ENCODE measurements around the gene CD164L2. TPM values are rescaled to one million over a fixed set of nuclear protein-coding genes. Genes with fewer than 3 reads are reported as not detected.

Gene CD164L2
- total and polyA plus RNA-seq, 2 experiments from 2014 or later, result 2.0 to 2.8 TPM

GRCh38 chr1:27405074-27405473 is 21.9 kb upstream of the CD164L2 start:
- ATAC-seq (peak; percentile 69), DNase-seq (ENCODE audit: low spot score) (peak; percentile 76)
- Histone ChIP-seq H3K9me2 (ENCODE audit: insufficient read depth) (no peaks in the 10 kb centered on the region), H2AFZ (no peak overlapping the region), H3K4me3 (no peak overlapping the region; the same call in 1 of the 2 replicates), H3K27me3 (ENCODE audit: insufficient read depth) (no peaks in the 10 kb centered on the region), H3K4me1 (ENCODE audit: insufficient read depth) (peaks cover 39% of the 10 kb centered on the region), H3F3A (replicated peaks; ENCODE audit: low read depth) (peaks cover 20% of the 10 kb centered on the region), H3K4me2 (peak overlapping the region; percentile 38), H3K79me2 (replicated peaks; ENCODE audit: insufficient read depth) (no peaks in the 10 kb centered on the region), H3K27ac (ENCODE audit: low read depth) (peak overlapping the region; percentile 88), H3K36me3 (ENCODE audit: insufficient read depth) (no peaks in the 10 kb centered on the region), H4K20me1 (replicated peaks; ENCODE audit: insufficient read depth) (no peaks in the 10 kb centered on the region)
- H3K27me3 Mint-ChIP-seq (ENCODE audit: insufficient read depth, low read depth, poor library complexity), result peaks cover 13% of the 10 kb centered on the region
- H3K9me3 Mint-ChIP-seq, result no peaks in the 10 kb centered on the region
- H3K36me3 Mint-ChIP-seq (ENCODE audit: low read depth), result peaks cover 30% of the 10 kb centered on the region
- TF ChIP-seq JUNB (IDR thresholded peaks at IDR 0.05; ENCODE audit: unreplicated experiment), result no peak
- 0 out of 4 replicates have a peak, but pooled peaks of 1 of the 2 experiments have one; percentile 5 for TF ChIP-seq CTCF (conservative IDR thresholded peaks at IDR 0.05; ENCODE audit: low read depth in 2 of 2)
- peak overlapping the region; percentile 84 for H3K27ac Mint-ChIP-seq
- peak overlapping the region; percentile 19; the same call in 1 of the 3 replicates for H3K4me3 Mint-ChIP-seq
- peaks cover 58% of the 10 kb centered on the region for H3K4me1 Mint-ChIP-seq

GRCh38 chr1:27403931-27404330 is 20.8 kb upstream of the CD164L2 start:
- no peak for ATAC-seq
- no peaks in the 10 kb centered on the region for H3K9me2 ChIP-seq (ENCODE audit: insufficient read depth)
- no peak for DNase-seq (ENCODE audit: low spot score)
- peaks cover 42% of the 10 kb centered on the region for H3K4me1 ChIP-seq (ENCODE audit: insufficient read depth)
- peaks cover 20% of the 10 kb centered on the region for H3F3A ChIP-seq (replicated peaks; ENCODE audit: low read depth)
- no peak overlapping the region for H3K4me3 ChIP-seq
- no peak overlapping the region for H2AFZ ChIP-seq
- peak overlapping the region; percentile 14; the same call in 1 of the 3 replicates for H3K4me3 Mint-ChIP-seq
- peak overlapping the region; percentile 84 for H3K27ac Mint-ChIP-seq
- peaks cover 23% of the 10 kb centered on the region for H3K36me3 Mint-ChIP-seq (ENCODE audit: low read depth)
- H3K36me3 ChIP-seq (ENCODE audit: insufficient read depth), result no peaks in the 10 kb centered on the region
- H3K4me2 ChIP-seq, result peak overlapping the region; percentile 61
- H3K27ac ChIP-seq (ENCODE audit: low read depth), result peak overlapping the region; percentile 88
- no peaks in the 10 kb centered on the region for H3K27me3 ChIP-seq (ENCODE audit: insufficient read depth)
- no peaks in the 10 kb centered on the region for H3K79me2 ChIP-seq (replicated peaks; ENCODE audit: insufficient read depth)
- H3K27me3 Mint-ChIP-seq (ENCODE audit: insufficient read depth, low read depth, poor library complexity), result peaks cover 17% of the 10 kb centered on the region
- no peaks in the 10 kb centered on the region for H3K9me3 Mint-ChIP-seq
- no peaks in the 10 kb centered on the region for H4K20me1 ChIP-seq (replicated peaks; ENCODE audit: insufficient read depth)
- H3K4me1 Mint-ChIP-seq, result peaks cover 67% of the 10 kb centered on the region
- no peak for TF ChIP-seq ZNF331 (CRISPR knock-in tag; IDR thresholded peaks at IDR 0.05; ENCODE audit: low read depth)
- no peak for TF ChIP-seq CREB1 (CRISPR knock-in tag; IDR thresholded peaks at IDR 0.05; ENCODE audit: low read depth)
- TF ChIP-seq EZH2 (IDR thresholded peaks at IDR 0.05; ENCODE audit: low read depth, unreplicated experiment), result no peak
- TF ChIP-seq NANOG (IDR thresholded peaks at IDR 0.05; ENCODE audit: borderline replicate concordance), result no peak
- no peak for TF ChIP-seq ETS1 (IDR thresholded peaks at IDR 0.05)
- no peak for TF ChIP-seq CTCF (conservative IDR thresholded peaks at IDR 0.05; ENCODE audit: low read depth in 2 of 2)
- TF ChIP-seq ZNF114 (CRISPR knock-in tag; IDR thresholded peaks at IDR 0.05), result no peak
- TF ChIP-seq ZNF462 (CRISPR knock-in tag; IDR thresholded peaks at IDR 0.05), result no peak
- TF ChIP-seq EZH2phosphoT487 (IDR thresholded peaks at IDR 0.05; ENCODE audit: unreplicated experiment), result no peak

All from GM23338 (cell line).